CD4-positive, alpha-beta T cell (primary cell): ENCODE measurements around the gene SYNPO. TPM values are rescaled to one million over a fixed set of nuclear protein-coding genes. Genes with fewer than 3 reads are reported as not detected.

Experiments
- ATAC-seq: fragments of 200-7000 bp; cut with Tn5 transposase; one replicate; pipeline ENCODE4 v1.10.0; 2022; ENCODE audit warnings: mild to moderate bottlenecking; ENCODE audit not compliant: poor library complexity
- CTCF ChIA-PET: fragments of 350-600 bp; sonication (Branson Sonifier 250); formaldehyde crosslinking; loops from one replicate; lab custom pipeline; 2021; ENCODE audit warnings: antibody characterized with exemption, inconsistent platforms; lab: Charles Lee
- POLR2A ChIA-PET: fragments of 350-600 bp; sonication (Branson Sonifier 250); formaldehyde crosslinking; loops from one replicate; lab custom pipeline; 2021; ENCODE audit warnings: antibody characterized with exemption, inconsistent platforms; lab: Charles Lee
- DNase-seq, 14 experiments: peaks; one replicate each; pipeline ENCODE4 v3.0.0-alpha.2; 2013 to 2020; ENCODE audit warnings: mixed read lengths in 2 of 14
- H3K27ac ChIP-seq, 2 donors: one replicate each; pipeline versions ENCODE4 v1.5.1 to v1.7.0; 2013; ENCODE audit warnings: low read length in 2 of 2, low read depth in 1 of 2, mild to moderate bottlenecking in 1 of 2
- H3K27me3 ChIP-seq, 2 experiments: 1 replicate in 1 of 2; 2 replicates in 1 of 2; pipeline versions ENCODE4 v1.6.1 to v1.7.0; 2013; ENCODE audit warnings: low read length in 2 of 2, control low read depth in 1 of 2, mild to moderate bottlenecking in 1 of 2, moderate library complexity in 1 of 2; ENCODE audit not compliant: insufficient read depth in 2 of 2, control insufficient read depth in 1 of 2
- H3K36me3 ChIP-seq: one replicate; pipeline ENCODE4 v1.6.1; 2013; ENCODE audit warnings: low read length, control low read depth; ENCODE audit not compliant: insufficient read depth
- H3K4me1 ChIP-seq: one replicate; pipeline ENCODE4 v1.6.1; 2013; ENCODE audit warnings: low read length, control low read depth; ENCODE audit not compliant: insufficient read depth
- H3K4me3 ChIP-seq: one replicate; pipeline ENCODE4 v1.5.1; 2013; ENCODE audit warnings: mild to moderate bottlenecking, low read length, moderate library complexity
- H3K9me3 ChIP-seq, 2 experiments: 1 replicate in 1 of 2; 2 replicates in 1 of 2; pipeline versions ENCODE4 v1.6.1 to v1.7.0; 2013; ENCODE audit warnings: low read length in 2 of 2, mild to moderate bottlenecking in 2 of 2, control low read depth in 1 of 2, moderate library complexity in 1 of 2; ENCODE audit not compliant: control insufficient read depth in 1 of 2, insufficient read depth in 1 of 2
- H3K27ac Mint-ChIP-seq: one replicate; pipeline ENCODE4 v1.8.0; 2020; ENCODE audit warnings: mixed read lengths
- H3K27me3 Mint-ChIP-seq: one replicate; pipeline ENCODE4 v1.8.0; 2021; ENCODE audit warnings: mixed read lengths
- H3K36me3 Mint-ChIP-seq: one replicate; pipeline ENCODE4 v1.8.0; 2021; ENCODE audit warnings: low read depth, mixed read lengths
- H3K4me1 Mint-ChIP-seq: one replicate; pipeline ENCODE4 v1.8.0; 2021; ENCODE audit warnings: low read depth, mixed read lengths
- H3K4me3 Mint-ChIP-seq: one replicate; pipeline ENCODE4 v1.8.0; 2020; ENCODE audit warnings: mild to moderate bottlenecking, mixed read lengths
- H3K9me3 Mint-ChIP-seq: one replicate; pipeline ENCODE4 v1.8.0; 2020; ENCODE audit warnings: mixed read lengths
- intact Hi-C, 2 experiments: fragments of 100-400 bp; cut with DNase I in 1 of 2; cut with micrococcal nuclease in 1 of 2; formaldehyde crosslinking; loops; one replicate each; pipeline versions ENCODE4 v1.15.1 to v1.9.0; 2023 to 2025; cut with DNase I, micrococcal nuclease
- total RNA-seq, 174 experiments: library from RNA in 2 of 174; stranded (reverse) in 2 of 174; gene quantifications; one replicate each; pipeline ENCODE4 v1.2.3 and lab custom pipeline; 2021 to 2026
- TF ChIP-seq, protein P1 (sequence below): fragments of 200-600 bp; IDR thresholded peaks from one replicate; pipeline ENCODE4 v1.8.0; 2022; ENCODE audit warnings: antibody characterized with exemption, mild to moderate bottlenecking

The SYNPO gene
- total RNA-seq, 2 experiments from 2014 or later: 0.06 to 0.14 TPM

DNA sequence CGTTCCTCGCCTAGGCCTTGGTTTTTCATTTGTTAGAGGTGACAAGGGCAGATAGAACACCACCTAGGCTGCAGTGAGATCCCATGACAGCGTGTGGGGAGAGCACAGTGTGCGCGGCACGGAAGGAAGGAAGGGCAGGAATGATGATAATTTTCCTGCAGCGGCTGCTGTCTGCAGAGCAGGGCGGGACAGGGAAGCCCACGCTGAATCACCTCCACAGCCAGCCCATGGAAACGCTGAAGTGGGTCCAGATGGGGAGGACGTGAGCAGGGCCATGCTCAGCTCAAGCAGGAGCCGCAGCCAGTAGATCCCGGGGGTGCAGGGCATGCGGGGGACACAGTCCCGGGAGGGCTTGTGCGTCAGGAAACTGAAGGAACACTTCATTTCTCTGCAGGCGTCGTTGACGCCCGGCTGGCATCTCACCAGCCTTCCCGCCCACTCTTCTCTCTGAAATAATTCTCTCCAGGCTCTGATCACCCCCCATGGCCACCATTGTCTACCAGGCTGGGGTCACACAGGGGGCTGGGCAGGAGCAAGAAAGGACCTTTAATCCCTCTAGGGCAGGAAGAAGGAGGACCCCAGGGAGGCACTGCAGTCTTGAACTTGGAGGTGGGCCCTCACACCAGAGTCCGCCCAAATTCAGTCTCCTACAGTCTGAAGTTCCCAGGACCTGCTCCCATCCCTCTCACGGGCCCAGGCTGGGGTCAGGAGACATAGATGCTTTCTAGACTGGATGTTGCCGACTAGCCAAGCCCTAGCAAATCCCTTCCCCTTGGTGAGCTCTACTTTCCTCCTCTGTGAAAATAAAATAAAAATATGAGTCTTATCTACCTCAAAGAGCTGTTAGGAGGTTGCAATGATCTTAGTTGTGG lies 20.9 kb upstream of the SYNPO start:
- peaks cover 0 to 3% of the 10 kb centered on the region in 2 experiments for H3K27me3 ChIP-seq
- TF ChIP-seq, protein P1, sequence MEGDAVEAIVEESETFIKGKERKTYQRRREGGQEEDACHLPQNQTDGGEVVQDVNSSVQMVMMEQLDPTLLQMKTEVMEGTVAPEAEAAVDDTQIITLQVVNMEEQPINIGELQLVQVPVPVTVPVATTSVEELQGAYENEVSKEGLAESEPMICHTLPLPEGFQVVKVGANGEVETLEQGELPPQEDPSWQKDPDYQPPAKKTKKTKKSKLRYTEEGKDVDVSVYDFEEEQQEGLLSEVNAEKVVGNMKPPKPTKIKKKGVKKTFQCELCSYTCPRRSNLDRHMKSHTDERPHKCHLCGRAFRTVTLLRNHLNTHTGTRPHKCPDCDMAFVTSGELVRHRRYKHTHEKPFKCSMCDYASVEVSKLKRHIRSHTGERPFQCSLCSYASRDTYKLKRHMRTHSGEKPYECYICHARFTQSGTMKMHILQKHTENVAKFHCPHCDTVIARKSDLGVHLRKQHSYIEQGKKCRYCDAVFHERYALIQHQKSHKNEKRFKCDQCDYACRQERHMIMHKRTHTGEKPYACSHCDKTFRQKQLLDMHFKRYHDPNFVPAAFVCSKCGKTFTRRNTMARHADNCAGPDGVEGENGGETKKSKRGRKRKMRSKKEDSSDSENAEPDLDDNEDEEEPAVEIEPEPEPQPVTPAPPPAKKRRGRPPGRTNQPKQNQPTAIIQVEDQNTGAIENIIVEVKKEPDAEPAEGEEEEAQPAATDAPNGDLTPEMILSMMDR: no peak
- POLR2A ChIA-PET: no interaction called here
- CTCF ChIA-PET: interaction anchor here (0.6 to 1.0 kb wide), 2 partner anchors 37 to 85 kb away, joined by 3 read pairs; no protein-coding TSS in a partner anchor
- H3K36me3 ChIP-seq: no peaks in the 10 kb centered on the region
- no peak overlapping the region for H3K4me3 ChIP-seq
- Mint-ChIP-seq H3K9me3 (no peaks in the 10 kb centered on the region), H3K36me3 (no peaks in the 10 kb centered on the region), H3K4me3 (no peak overlapping the region), H3K27me3 (peaks cover 7% of the 10 kb centered on the region), H3K27ac (no peak overlapping the region), H3K4me1 (peaks cover 19% of the 10 kb centered on the region)
- peaks cover 13% of the 10 kb centered on the region for H3K4me1 ChIP-seq
- ATAC-seq (no peak), DNase-seq (no peak)
- H3K27ac ChIP-seq: no peak overlapping the region
- H3K9me3 ChIP-seq: no peaks in the 10 kb centered on the region
- intact Hi-C loops: no loop called here

DNA sequence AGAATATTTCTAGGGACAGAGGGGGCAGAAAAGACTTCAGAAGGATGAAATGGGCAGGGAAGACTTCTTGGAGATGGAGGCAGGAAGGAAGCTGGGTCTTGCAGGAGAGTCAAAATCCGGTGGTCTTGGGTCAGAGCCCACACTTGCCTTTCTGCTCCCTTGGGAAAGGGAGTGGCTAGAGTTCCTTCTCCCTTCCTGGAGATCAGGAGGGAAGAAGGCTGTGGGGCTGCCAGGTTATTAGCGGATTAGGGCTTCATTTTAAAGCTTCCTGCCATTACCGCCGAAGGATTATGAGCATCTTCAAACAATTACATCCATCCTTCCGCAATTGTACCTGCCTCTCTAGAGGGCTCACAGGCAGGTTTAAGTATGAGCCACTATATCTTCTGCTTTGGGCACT lies 19.2 kb upstream of the SYNPO start:
- Histone ChIP-seq H3K9me3 (no peaks in the 10 kb centered on the region), H3K4me1 (peaks cover 27% of the 10 kb centered on the region), H3K4me3 (no peak overlapping the region), H3K36me3 (no peaks in the 10 kb centered on the region), H3K27me3 (peaks cover 0 to 6% of the 10 kb centered on the region in 2 experiments), H3K27ac (no peak overlapping the region)
- Mint-ChIP-seq H3K27me3 (peaks cover 7% of the 10 kb centered on the region), H3K9me3 (no peaks in the 10 kb centered on the region), H3K27ac (no peak overlapping the region), H3K36me3 (no peaks in the 10 kb centered on the region), H3K4me3 (no peak overlapping the region), H3K4me1 (peaks cover 26% of the 10 kb centered on the region)
- TF ChIP-seq, protein P1: no peak
- no peak for ATAC-seq
- CTCF ChIA-PET: no interaction called here
- DNase-seq: no peak
- intact Hi-C loops: no loop called here
- POLR2A ChIA-PET: no interaction called here

DNA sequence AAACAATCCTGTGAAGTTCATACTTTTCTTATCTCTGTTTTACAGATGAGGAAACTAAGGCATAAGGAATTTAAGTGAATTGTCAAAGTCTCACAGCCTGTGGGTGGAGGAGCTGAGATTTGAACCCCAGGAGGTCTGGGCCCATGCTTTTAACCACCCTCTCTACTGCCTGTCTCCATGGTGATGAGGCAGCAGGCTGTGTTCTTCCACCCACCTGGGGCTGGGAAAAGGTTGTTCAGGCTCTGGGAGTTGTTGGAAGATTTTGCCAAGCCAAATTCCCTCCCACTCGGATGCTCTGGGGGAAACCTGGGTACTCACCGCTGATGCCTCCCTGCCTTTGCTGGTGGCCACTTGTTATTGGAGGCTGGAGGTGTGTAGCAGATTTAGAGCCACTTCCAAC lies 18.3 kb upstream of the SYNPO start:
- Mint-ChIP-seq H3K9me3 (no peaks in the 10 kb centered on the region), H3K27ac (no peak overlapping the region), H3K27me3 (peaks cover 7% of the 10 kb centered on the region), H3K4me3 (no peak overlapping the region), H3K4me1 (peaks cover 29% of the 10 kb centered on the region), H3K36me3 (no peaks in the 10 kb centered on the region)
- H3K9me3 ChIP-seq: no peaks in the 10 kb centered on the region
- TF ChIP-seq, protein P1: no peak
- H3K27ac ChIP-seq: no peak overlapping the region
- no peaks in the 10 kb centered on the region for H3K36me3 ChIP-seq
- no peak overlapping the region for H3K4me3 ChIP-seq
- intact Hi-C loops: no loop called here
- H3K27me3 ChIP-seq: peaks cover 0 to 6% of the 10 kb centered on the region in 2 experiments
- ATAC-seq: no peak
- ChIA-PET CTCF (no interaction called here), POLR2A (no interaction called here)
- DNase-seq: no peak
- H3K4me1 ChIP-seq: peaks cover 27% of the 10 kb centered on the region
